NAMALWA (cell line): Measurements from ENCODE around the gene NDNF.

ENCODE experiments used
- DNase-seq: peaks from one replicate; pipeline ENCODE4 v3.0.0-alpha.2; 2015; ENCODE audit warnings: low spot score

The NDNF gene

GRCh38 chr4:121070696-121071639, 1.4 kb downstream of the NDNF start:
- DNase-seq = no peak

- no peak for DNase-seq
Measured at GRCh38 chr4:121070274-121070673, 2.1 kb downstream of the NDNF start.

- no peak for DNase-seq
Measured at GRCh38 chr4:121069430-121069829, 2.9 kb downstream of the NDNF start.

- DNase-seq = no peak
Measured at GRCh38 chr4:121064482-121064881, 7.9 kb downstream of the NDNF start.

- no peak for DNase-seq
Measured at GRCh38 chr4:121062521-121062920, 9.8 kb downstream of the NDNF start.

GRCh38 chr4:121061861-121062260, 10.5 kb downstream of the NDNF start:
- no peak for DNase-seq

GRCh38 chr4:121061215-121061614, 11.1 kb downstream of the NDNF start:
- DNase-seq = no peak

GRCh38 chr4:121057466-121057922, 14.8 kb downstream of the NDNF start:
- DNase-seq = no peak

GRCh38 chr4:121056066-121056465, 16.3 kb downstream of the NDNF start:
- DNase-seq = no peak

GRCh38 chr4:121054373-121054772, 18.0 kb downstream of the NDNF start:
- no peak for DNase-seq

- DNase-seq = no peak
Measured at GRCh38 chr4:121053601-121054143, 18.7 kb downstream of the NDNF start.

GRCh38 chr4:121050300-121050699, 22.0 kb downstream of the NDNF start:
- DNase-seq = peak; percentile 30

GRCh38 chr4:121049072-121049599, 23.2 kb downstream of the NDNF start:
- DNase-seq = no peak

- no peak for DNase-seq
Measured at GRCh38 chr4:121048165-121048564, 24.2 kb downstream of the NDNF start.

GRCh38 chr4:121041307-121042090, 30.8 kb downstream of the NDNF start:
- DNase-seq = no peak

- DNase-seq = no peak
Measured at GRCh38 chr4:121034017-121034416, 38.3 kb downstream of the NDNF start.

GRCh38 chr4:121030711-121031110, 41.6 kb downstream of the NDNF start:
- no peak for DNase-seq

GRCh38 chr4:121030131-121030530, 42.2 kb downstream of the NDNF start:
- no peak for DNase-seq

- DNase-seq = no peak
Measured at GRCh38 chr4:121026034-121026433, 46.3 kb downstream of the NDNF start.

GRCh38 chr4:121025540-121025939, 46.8 kb downstream of the NDNF start:
- no peak for DNase-seq

- DNase-seq = no peak
Measured at GRCh38 chr4:121018543-121018942, 53.8 kb downstream of the NDNF start.

- no peak for DNase-seq
Measured at GRCh38 chr4:121016611-121017010, 55.7 kb downstream of the NDNF start.
